B cell (primary cell): ENCODE results near the gene ZC3H7A. TPM values are rescaled to one million over a fixed set of nuclear protein-coding genes. Genes with fewer than 3 reads are reported as not detected.

Experiments
- ATAC-seq: fragments of 200-7000 bp; cut with Tn5 transposase; one replicate; pipeline ENCODE4 v1.10.0; 2021; ENCODE audit warnings: low read depth, mild to moderate bottlenecking, moderate number of reproducible peaks, moderate library complexity
- CTCF ChIA-PET: fragments of 350-600 bp; sonication (Branson Sonifier 250); formaldehyde crosslinking; loops from one replicate; lab custom pipeline; 2021; ENCODE audit warnings: antibody characterized with exemption, inconsistent platforms; lab: Charles Lee
- POLR2A ChIA-PET: fragments of 350-600 bp; sonication (Branson Sonifier 250); formaldehyde crosslinking; loops from one replicate; lab custom pipeline; 2021; ENCODE audit warnings: antibody characterized with exemption; lab: Charles Lee
- DNase-seq: peaks from one replicate; pipeline ENCODE4 v3.0.0; 2013
- H2AFZ ChIP-seq: 2 replicates; pipeline ENCODE4 v1.6.1; 2012; ENCODE audit warnings: mild to moderate bottlenecking, low read depth, low read length; ENCODE audit not compliant: insufficient read depth, poor library complexity, severe bottlenecking
- H3K27ac ChIP-seq, 2 donors: 1 replicate in 1 of 2; 2 replicates in 1 of 2; pipeline ENCODE4 v1.5.1; 2012 to 2013; ENCODE audit warnings: low read length in 2 of 2, mild to moderate bottlenecking in 2 of 2, moderate library complexity in 1 of 2
- H3K27me3 ChIP-seq, 4 experiments: fragments of 200-600 bp in 1 of 4; sonication (generic) in 1 of 4; replicated peaks in 1 of 4; 1 replicate in 2 of 4; 2 replicates in 2 of 4; pipeline versions ENCODE4 v1.6.1 to v1.7.0; 2013 to 2016; ENCODE audit warnings: low read length in 3 of 4, mild to moderate bottlenecking in 2 of 4, mixed read lengths in 1 of 4, moderate library complexity in 1 of 4; ENCODE audit not compliant: insufficient read depth in 4 of 4, control insufficient read depth in 3 of 4; ENCODE audit errors: control extremely low read depth in 1 of 4
- H3K36me3 ChIP-seq, 2 experiments: replicated peaks in 1 of 2; 1 replicate in 1 of 2; 2 replicates in 1 of 2; pipeline versions ENCODE4 v1.6.1 to v1.7.1; 2013; ENCODE audit warnings: low read length in 1 of 2; ENCODE audit not compliant: insufficient read depth in 2 of 2, control insufficient read depth in 1 of 2; ENCODE audit errors: control extremely low read depth in 1 of 2, extremely low read depth in 1 of 2
- H3K4me1 ChIP-seq, 2 donors: fragments of 200-600 bp in 1 of 2; sonication (generic) in 1 of 2; 1 replicate in 1 of 2; 2 replicates in 1 of 2; pipeline versions ENCODE4 v1.5.1 to v1.6.1; 2013 to 2017; ENCODE audit warnings: low read length in 2 of 2; ENCODE audit not compliant: control insufficient read depth in 2 of 2, insufficient read depth in 2 of 2
- H3K4me2 ChIP-seq: replicated peaks from 2 replicates; pipeline ENCODE3; 2012; ENCODE audit warnings: mild to moderate bottlenecking, low read depth, low read length; ENCODE audit not compliant: poor library complexity, severe bottlenecking
- H3K4me3 ChIP-seq, 5 experiments: fragments of 200-600 bp in 1 of 5; sonication (generic) in 1 of 5; 1 replicate in 3 of 5; 2 replicates in 2 of 5; pipeline versions ENCODE4 v1.5.1 to v1.7.0; 2011 to 2016; ENCODE audit warnings: low read length in 4 of 5, mild to moderate bottlenecking in 4 of 5, low read depth in 2 of 5, control low read depth in 1 of 5, moderate library complexity in 1 of 5; ENCODE audit not compliant: insufficient read depth in 1 of 5; ENCODE audit errors: control extremely low read depth in 1 of 5, extremely low read depth in 1 of 5
- H3K79me2 ChIP-seq: fragments of 200-600 bp; sonication (generic); one replicate; pipeline ENCODE4 v1.6.0; 2016; ENCODE audit warnings: low read length; ENCODE audit not compliant: control insufficient read depth, insufficient read depth
- H3K9ac ChIP-seq: fragments of 200-600 bp; sonication (generic); 2 replicates; pipeline ENCODE4 v1.6.1; 2017; ENCODE audit warnings: mild to moderate bottlenecking, low read length, moderate library complexity
- H3K9me3 ChIP-seq, 3 donors: one replicate each; pipeline versions ENCODE4 v1.6.1 to v1.7.1; 2013; ENCODE audit warnings: low read length in 2 of 3; ENCODE audit not compliant: control insufficient read depth in 2 of 3, insufficient read depth in 1 of 3; ENCODE audit errors: control extremely low read depth in 1 of 3
- H4K20me1 ChIP-seq: 2 replicates; pipeline ENCODE4 v1.6.0; 2012; ENCODE audit warnings: mild to moderate bottlenecking, low read length; ENCODE audit not compliant: insufficient read depth, control insufficient read depth, poor library complexity, severe bottlenecking
- H3K27ac Mint-ChIP-seq: one replicate; pipeline ENCODE4 v1.8.0; 2021; ENCODE audit warnings: mixed read lengths
- H3K27me3 Mint-ChIP-seq: one replicate; pipeline ENCODE4 v1.8.0; 2021; ENCODE audit warnings: mixed read lengths
- H3K4me1 Mint-ChIP-seq: one replicate; pipeline ENCODE4 v1.8.0; 2021; ENCODE audit warnings: mixed read lengths
- H3K4me3 Mint-ChIP-seq: one replicate; pipeline ENCODE4 v1.8.0; 2021; ENCODE audit warnings: mixed read lengths
- H3K9me3 Mint-ChIP-seq: one replicate; pipeline ENCODE4 v1.8.0; 2022; ENCODE audit warnings: mixed read lengths; ENCODE audit not compliant: insufficient read depth
- EZH2 ChIP-seq: IDR thresholded peaks from 2 replicates; pipeline ENCODE4 v1.6.1; 2012; ENCODE audit warnings: borderline replicate concordance, low read depth, mild to moderate bottlenecking, moderate library complexity, low read length; ENCODE audit not compliant: insufficient read depth, poor library complexity, severe bottlenecking
- WGBS: methylation state at CpG from one replicate; pipeline ENCODE4 v1.1.5; 2013; ENCODE audit warnings: missing lambda C conversion rate; ENCODE audit not compliant: insufficient coverage; 5-methylcytosine and 5-hydroxymethylcytosine counted together
- intact Hi-C: fragments of 100-400 bp; cut with micrococcal nuclease; formaldehyde crosslinking; loops from one replicate; pipeline ENCODE4 v1.10.0; 2022
- polyA plus RNA-seq: library from polyadenylated mRNA; depleted of rRNA; stranded (reverse); fragments of >200 nt; gene quantifications from 2 replicates; pipeline ENCODE4 v1.2.3, GENCODE V29; 2012
- total RNA-seq, 2 donors: library from RNA; stranded (reverse); fragments of 120-200 nt in 1 of 2; gene quantifications; 1 replicate in 1 of 2; 2 replicates in 1 of 2; pipeline versions ENCODE4 v1.2.3 to v1.2.4, GENCODE V29; 2013 to 2022
- TF ChIP-seq, protein P1 (sequence below): fragments of 200-600 bp; IDR thresholded peaks from one replicate; pipeline ENCODE4 v1.8.0; 2022; ENCODE audit warnings: antibody characterized with exemption, mild to moderate bottlenecking

ZC3H7A gene
- total and polyA plus RNA-seq, 2 donors (not counting 1 experiment from before 2014, with no cell fraction given), result 40.8 to 126 TPM

DNA sequence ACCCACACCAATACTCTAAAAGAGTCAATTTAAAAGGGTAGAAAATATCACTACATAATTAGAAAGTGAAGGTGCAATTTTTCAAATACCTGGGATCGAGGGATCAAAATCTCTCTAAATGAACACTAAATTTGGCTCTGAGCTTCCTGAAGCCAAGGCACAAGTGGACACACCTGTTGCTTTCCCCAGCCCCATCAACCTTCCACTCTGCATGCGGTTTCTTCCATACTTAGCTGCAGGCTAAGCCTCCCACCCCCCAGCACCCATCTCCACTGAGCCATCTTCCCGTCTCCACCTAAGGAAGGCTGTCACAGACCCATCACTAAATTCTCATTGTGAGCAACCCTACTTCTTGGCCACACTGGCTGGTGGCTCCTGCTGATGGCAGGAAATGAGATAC, 84.9 kb downstream of the ZC3H7A start:
- no peak for DNase-seq
- Histone ChIP-seq H3K4me2 (no peak overlapping the region), H2AFZ (no peak overlapping the region), H3K9me3 (no peaks in the 10 kb centered on the region), H3K4me3 (no peak overlapping the region), H3K36me3 (peaks cover 0 to 52% of the 10 kb centered on the region in 2 experiments), H4K20me1 (peaks cover 7% of the 10 kb centered on the region), H3K79me2 (peaks cover 73% of the 10 kb centered on the region), H3K27ac (no peak overlapping the region), H3K27me3 (no peaks in the 10 kb centered on the region), H3K9ac (no peak overlapping the region), H3K4me1 (no peaks in the 10 kb centered on the region)
- peak overlapping the region; percentile 79 for H3K27ac Mint-ChIP-seq
- H3K27me3 Mint-ChIP-seq, result no peaks in the 10 kb centered on the region
- 100% methylated on average over 1 of the region's 3 CpGs for WGBS
- peaks cover 21% of the 10 kb centered on the region for H3K4me1 Mint-ChIP-seq
- no peaks in the 10 kb centered on the region for H3K9me3 Mint-ChIP-seq
- ChIA-PET CTCF (interaction anchor here (0.9 to 8.0 kb wide), 9 partner anchors 9 to 758 kb away, joined by 3 to 126 read pairs (median 6); no protein-coding TSS in a partner anchor), POLR2A (no interaction called here)
- ATAC-seq, result no peak
- intact Hi-C loops, result loop anchor here (5.0 kb wide), 1 partner anchor 35 kb away; no protein-coding TSS in a partner anchor
- no peak overlapping the region for H3K4me3 Mint-ChIP-seq
- TF ChIP-seq, protein P1, sequence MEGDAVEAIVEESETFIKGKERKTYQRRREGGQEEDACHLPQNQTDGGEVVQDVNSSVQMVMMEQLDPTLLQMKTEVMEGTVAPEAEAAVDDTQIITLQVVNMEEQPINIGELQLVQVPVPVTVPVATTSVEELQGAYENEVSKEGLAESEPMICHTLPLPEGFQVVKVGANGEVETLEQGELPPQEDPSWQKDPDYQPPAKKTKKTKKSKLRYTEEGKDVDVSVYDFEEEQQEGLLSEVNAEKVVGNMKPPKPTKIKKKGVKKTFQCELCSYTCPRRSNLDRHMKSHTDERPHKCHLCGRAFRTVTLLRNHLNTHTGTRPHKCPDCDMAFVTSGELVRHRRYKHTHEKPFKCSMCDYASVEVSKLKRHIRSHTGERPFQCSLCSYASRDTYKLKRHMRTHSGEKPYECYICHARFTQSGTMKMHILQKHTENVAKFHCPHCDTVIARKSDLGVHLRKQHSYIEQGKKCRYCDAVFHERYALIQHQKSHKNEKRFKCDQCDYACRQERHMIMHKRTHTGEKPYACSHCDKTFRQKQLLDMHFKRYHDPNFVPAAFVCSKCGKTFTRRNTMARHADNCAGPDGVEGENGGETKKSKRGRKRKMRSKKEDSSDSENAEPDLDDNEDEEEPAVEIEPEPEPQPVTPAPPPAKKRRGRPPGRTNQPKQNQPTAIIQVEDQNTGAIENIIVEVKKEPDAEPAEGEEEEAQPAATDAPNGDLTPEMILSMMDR, result no peak
- no peak for TF ChIP-seq EZH2

- POLR2A ChIA-PET, result no interaction called here
- Mint-ChIP-seq H3K4me3 (no peak overlapping the region), H3K9me3 (no peaks in the 10 kb centered on the region), H3K27ac (no peak overlapping the region), H3K27me3 (no peaks in the 10 kb centered on the region), H3K4me1 (peaks cover 21% of the 10 kb centered on the region)
- intact Hi-C loops, result loop anchor here (5.0 kb wide), 1 partner anchor 34 kb away; no protein-coding TSS in a partner anchor
- no peak for TF ChIP-seq EZH2
- TF ChIP-seq, protein P1, result no peak
- Histone ChIP-seq H3K27ac (no peak overlapping the region), H3K9me3 (no peaks in the 10 kb centered on the region), H2AFZ (no peak overlapping the region), H3K4me2 (no peak overlapping the region), H3K4me3 (no peak overlapping the region), H4K20me1 (peaks cover 7% of the 10 kb centered on the region), H3K79me2 (peaks cover 73% of the 10 kb centered on the region), H3K9ac (no peak overlapping the region), H3K27me3 (no peaks in the 10 kb centered on the region), H3K4me1 (no peaks in the 10 kb centered on the region), H3K36me3 (peaks cover 0 to 52% of the 10 kb centered on the region in 2 experiments)
- ATAC-seq, result no peak
- CTCF ChIA-PET, result interaction anchor here (0.9 to 8.0 kb wide), 9 partner anchors 9 to 757 kb away, joined by 3 to 126 read pairs (median 6); no protein-coding TSS in a partner anchor
- no peak for DNase-seq
- WGBS, result 100% methylated on average over 2 of the region's 4 CpGs
Measured at GRCh38 chr16:11711662-11712061, 85.4 kb downstream of the ZC3H7A start.
